Measurements from ENCODE around the gene DUSP1. TPM values are rescaled to one million over a fixed set of nuclear protein-coding genes. Genes with fewer than 3 reads are reported as not detected.
A peak's percentile ranks its signal among the peaks of the same experiment; 100 is the strongest.

The DUSP1 gene
- total and polyA plus RNA-seq, 9 of the 15 experiments (the other 6 are each of a cell fraction or from before 2014, with no cell fraction given): 2.1 to 14.2 (median 8.5) TPM

DNA sequence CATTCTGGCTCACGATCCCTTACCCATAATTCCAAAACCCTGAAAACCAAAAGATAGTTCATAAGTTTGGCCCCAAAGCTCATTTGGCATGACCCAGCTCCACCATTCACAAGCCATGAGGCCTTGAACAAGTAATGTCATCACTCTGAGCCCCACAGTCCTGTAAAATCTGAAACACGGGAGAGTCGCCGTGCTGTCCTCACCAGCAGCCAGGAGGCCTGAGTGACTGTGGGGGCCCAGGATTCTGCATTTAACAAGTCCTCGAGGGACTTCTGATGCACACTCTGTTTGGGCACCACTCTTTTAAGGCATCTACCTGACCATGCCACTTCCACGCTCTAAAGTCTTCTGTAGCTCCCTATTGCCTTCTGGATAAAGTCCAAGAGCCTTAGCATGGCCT lies 40.8 kb downstream of the DUSP1 start:
- Histone ChIP-seq H3K9ac (ENCODE audit: insufficient read depth in 1 of 2, low read depth in 2 of 2, low read length in 2 of 2) (peak overlapping the region in 1 of 2 experiments; percentile 20; a peak in 1 of 4 replicates), H2AFZ (ENCODE audit: low read depth, low read length) (no peak overlapping the region), H3K27ac (ENCODE audit: extremely low read depth, low read depth, low read length) (no peak overlapping the region), H4K20me1 (replicated peaks; ENCODE audit: control insufficient read depth, insufficient read depth, low read length) (0 out of 2 replicates have a peak, but pooled peaks cover 2% of the 10 kb centered on the region), H3K9me1 (ENCODE audit: control insufficient read depth, insufficient read depth, low read length) (no peaks in the 10 kb centered on the region), H3K9me3 (replicated peaks; ENCODE audit: control insufficient read depth, insufficient read depth, low read depth, low read length) (no peaks in the 10 kb centered on the region), H3K4me3 (no peak overlapping the region), H3K27me3 (ENCODE audit: control insufficient read depth in 2 of 2, insufficient read depth in 2 of 2, low read length in 2 of 2) (peaks cover 7 to 31% of the 10 kb centered on the region in 2 experiments; a peak in 4 of 5 replicates), H3K36me3 (ENCODE audit: control insufficient read depth, insufficient read depth, low read length) (no peaks in the 10 kb centered on the region), H3K4me2 (ENCODE audit: insufficient read depth, low read length) (no peak overlapping the region), H3K4me1 (replicated peaks in 1 of 2; ENCODE audit: control insufficient read depth in 2 of 2, insufficient read depth in 2 of 2, low read length in 2 of 2) (peaks cover 0 to 12% of the 10 kb centered on the region in 2 experiments; a peak in 2 of 5 replicates), H3K79me2 (ENCODE audit: control insufficient read depth, insufficient read depth, low read length) (no peaks in the 10 kb centered on the region)
- DNase-seq (ENCODE audit: extremely low read depth in 1 of 4, low spot score in 3 of 4) (no peak), FAIRE-seq (no peak), ATAC-seq (no peak)
- intact Hi-C loops (cut with micrococcal nuclease): no loop called here
- CTCF ChIA-PET (ENCODE audit: low intra/inter-chr PET ratio): no interaction called here
- WGBS (ENCODE audit: insufficient coverage, low coverage, missing lambda C conversion rate): 62% methylated on average over 6 of the region's 6 CpGs
- in situ Hi-C loops (cut with MboI): no loop called here
- POLR2A ChIA-PET: no interaction called here
- no TSS peak for BruUV-seq (replicated peaks)
- TF ChIP-seq ARID4B (CRISPR knock-in tag; IDR thresholded peaks at IDR 0.05) (no peak), ZBTB33 (CRISPR knock-in tag; IDR thresholded peaks at IDR 0.05) (no peak), HDAC2 (IDR thresholded peaks at IDR 0.05) (no peak), SREBF1 (IDR thresholded peaks at IDR 0.05; ENCODE audit: borderline replicate concordance, low read depth, low read length) (no peak), ZFP36 (IDR thresholded peaks at IDR 0.05; ENCODE audit: low read depth, low read length, partially characterized antibody) (peak; percentile 37), NFIC (IDR thresholded peaks at IDR 0.05) (0 out of 2 replicates have a peak, but pooled peaks have one; percentile 15)
- TF ChIP-seq, protein P1, sequence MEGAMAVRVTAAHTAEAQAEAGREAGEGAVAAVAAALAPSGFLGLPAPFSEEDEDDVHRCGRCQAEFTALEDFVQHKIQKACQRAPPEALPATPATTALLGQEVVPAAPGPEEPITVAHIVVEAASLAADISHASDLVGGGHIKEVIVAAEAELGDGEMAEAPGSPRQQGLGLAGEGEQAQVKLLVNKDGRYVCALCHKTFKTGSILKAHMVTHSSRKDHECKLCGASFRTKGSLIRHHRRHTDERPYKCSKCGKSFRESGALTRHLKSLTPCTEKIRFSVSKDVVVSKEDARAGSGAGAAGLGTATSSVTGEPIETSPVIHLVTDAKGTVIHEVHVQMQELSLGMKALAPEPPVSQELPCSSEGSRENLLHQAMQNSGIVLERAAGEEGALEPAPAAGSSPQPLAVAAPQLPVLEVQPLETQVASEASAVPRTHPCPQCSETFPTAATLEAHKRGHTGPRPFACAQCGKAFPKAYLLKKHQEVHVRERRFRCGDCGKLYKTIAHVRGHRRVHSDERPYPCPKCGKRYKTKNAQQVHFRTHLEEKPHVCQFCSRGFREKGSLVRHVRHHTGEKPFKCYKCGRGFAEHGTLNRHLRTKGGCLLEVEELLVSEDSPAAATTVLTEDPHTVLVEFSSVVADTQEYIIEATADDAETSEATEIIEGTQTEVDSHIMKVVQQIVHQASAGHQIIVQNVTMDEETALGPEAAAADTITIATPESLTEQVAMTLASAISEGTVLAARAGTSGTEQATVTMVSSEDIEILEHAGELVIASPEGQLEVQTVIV (CRISPR knock-in tag; IDR thresholded peaks at IDR 0.05; ENCODE audit: borderline replicate concordance): no peak
